Endothelial cell of umbilical vein (primary cell): ENCODE results near the gene AP1M1. TPM values are rescaled to one million over a fixed set of nuclear protein-coding genes. Genes with fewer than 3 reads are reported as not detected.
A peak's percentile ranks its signal among the peaks of the same experiment; 100 is the strongest.

Experiments
- BruUV-seq: library from RNA; stranded (reverse); fragments of 400-500 nt; replicated peaks from 2 replicates; lab custom pipeline; 2021; lab: Mats Ljungman, UMichigan
- CTCF ChIA-PET: fragments of 300-600, 350-600 bp; sonication (Branson Sonifier 250); formaldehyde crosslinking; loops from one replicate; lab custom pipeline; 2021; ENCODE audit warnings: antibody characterized with exemption, inconsistent platforms; lab: Charles Lee
- POLR2A ChIA-PET: fragments of 300-600, 350-600 bp; sonication (Branson Sonifier 250); formaldehyde crosslinking; loops from one replicate; lab custom pipeline; 2021; ENCODE audit warnings: antibody characterized with exemption, inconsistent platforms; lab: Charles Lee
- DNase-seq: peaks from one replicate; pipeline ENCODE4 v3.0.0-alpha.2; 2011; ENCODE audit warnings: low read depth, low spot score
- FAIRE-seq: peaks from 2 replicates; lab custom pipeline; 2011; peaks lifted over from hg19 to GRCh38; lab: Jason Lieb, UNC
- H2AFZ ChIP-seq: 2 replicates; pipeline ENCODE4 v1.6.0; 2012; ENCODE audit warnings: low read depth, low read length, control low read depth, inconsistent platforms
- H3K27ac ChIP-seq: 2 replicates; pipeline ENCODE4 v1.5.1; 2011; ENCODE audit warnings: low read depth, mild to moderate bottlenecking, control low read depth, low read length, moderate library complexity; ENCODE audit not compliant: insufficient read depth
- H3K27me3 ChIP-seq, 2 experiments: 2 replicates each; pipeline versions ENCODE4 v1.6.0 to v1.6.1; 2011; ENCODE audit warnings: low read length in 2 of 2, mixed read lengths in 1 of 2; ENCODE audit not compliant: control insufficient read depth in 2 of 2, insufficient read depth in 2 of 2
- H3K36me3 ChIP-seq, 2 experiments: 2 replicates in 1 of 2; 3 replicates in 1 of 2; pipeline ENCODE4 v1.5.1; 2011; ENCODE audit warnings: low read length in 2 of 2, mild to moderate bottlenecking in 1 of 2, moderate library complexity in 1 of 2; ENCODE audit not compliant: control insufficient read depth in 2 of 2, insufficient read depth in 2 of 2; ENCODE audit errors: extremely low read depth in 1 of 2
- H3K4me1 ChIP-seq: 3 replicates; pipeline ENCODE4 v1.5.1; 2011; ENCODE audit warnings: mild to moderate bottlenecking, low read length; ENCODE audit not compliant: control insufficient read depth, insufficient read depth; ENCODE audit errors: extremely low read depth
- H3K4me2 ChIP-seq: 2 replicates; pipeline ENCODE4 v1.6.1; 2011; ENCODE audit warnings: low read length, control low read depth, mixed read lengths; ENCODE audit not compliant: insufficient read depth
- H3K4me3 ChIP-seq, 3 experiments: fragments of 200-600 bp in 1 of 3; sonication (generic), shearing (Covaris generic) in 1 of 3; replicated peaks in 1 of 3; 2 replicates each; pipeline ENCODE4 v1.5.1; 2011 to 2016; ENCODE audit warnings: control low read depth in 3 of 3, low read length in 3 of 3, mild to moderate bottlenecking in 2 of 3, inconsistent platforms in 1 of 3, low read depth in 1 of 3, moderate library complexity in 1 of 3; ENCODE audit not compliant: insufficient read depth in 1 of 3
- H3K79me2 ChIP-seq: 2 replicates; pipeline ENCODE4 v1.6.0; 2012; ENCODE audit warnings: low read length, inconsistent platforms; ENCODE audit not compliant: control insufficient read depth, insufficient read depth
- H3K9ac ChIP-seq: replicated peaks from 2 replicates; pipeline ENCODE3; 2011; ENCODE audit warnings: low read length, control low read depth; ENCODE audit not compliant: insufficient read depth; ENCODE audit errors: extremely low read depth
- H3K9me1 ChIP-seq: replicated peaks from 3 replicates; pipeline ENCODE4 v1.6.0; 2011; ENCODE audit warnings: mild to moderate bottlenecking, low read length; ENCODE audit not compliant: control insufficient read depth, insufficient read depth; ENCODE audit errors: extremely low read depth
- H3K9me3 ChIP-seq: replicated peaks from 2 replicates; pipeline ENCODE4 v1.5.1; 2012; ENCODE audit warnings: low read length, inconsistent platforms; ENCODE audit not compliant: control insufficient read depth, insufficient read depth
- H4K20me1 ChIP-seq: replicated peaks from 2 replicates; pipeline ENCODE3; 2011; ENCODE audit warnings: mild to moderate bottlenecking, low read length; ENCODE audit not compliant: control insufficient read depth, insufficient read depth; ENCODE audit errors: extremely low read depth
- CTCF ChIP-seq, 2 donors: IDR thresholded peaks; 1 replicate in 1 of 2; 2 replicates in 1 of 2; pipeline ENCODE4 v1.5.1; 2011; ENCODE audit warnings: low read length in 2 of 2, mild to moderate bottlenecking in 2 of 2, moderate library complexity in 2 of 2, control low read depth in 1 of 2, inconsistent platforms in 1 of 2, low read depth in 1 of 2; ENCODE audit not compliant: insufficient read depth in 1 of 2; ENCODE audit errors: extremely low read depth in 1 of 2
- EZH2 ChIP-seq: IDR thresholded peaks from 2 replicates; pipeline ENCODE4 v1.6.1; 2012; ENCODE audit warnings: borderline replicate concordance, low read depth, mild to moderate bottlenecking, moderate library complexity, low read length, inconsistent platforms; ENCODE audit not compliant: severe bottlenecking
- FOS ChIP-seq: IDR thresholded peaks from 2 replicates; pipeline ENCODE4 v1.6.1; 2011; ENCODE audit warnings: mild to moderate bottlenecking, low read length, moderate library complexity, borderline replicate concordance; ENCODE audit not compliant: insufficient read depth
- GATA2 ChIP-seq: IDR thresholded peaks from 2 replicates; pipeline ENCODE4 v1.7.0; 2011; ENCODE audit warnings: low read depth, mild to moderate bottlenecking, moderate library complexity, mixed read lengths, low read length; ENCODE audit not compliant: insufficient read length, insufficient read depth
- JUN ChIP-seq: IDR thresholded peaks from 2 replicates; pipeline ENCODE4 v1.6.1; 2011; ENCODE audit warnings: borderline replicate concordance, low read depth; ENCODE audit not compliant: insufficient read length, insufficient read depth
- MAX ChIP-seq: IDR thresholded peaks from 2 replicates; pipeline ENCODE4 v1.6.1; 2011; ENCODE audit not compliant: insufficient read depth, insufficient read length
- MYC ChIP-seq: IDR thresholded peaks from one replicate; pipeline ENCODE4 v1.6.1; 2011; ENCODE audit warnings: mild to moderate bottlenecking, low read depth, low read length
- POLR2A ChIP-seq: IDR thresholded peaks from 2 replicates; pipeline ENCODE4 v1.6.1; 2012; ENCODE audit warnings: low read depth, mild to moderate bottlenecking, control low read depth, low read length
- POLR2AphosphoS5 ChIP-seq: IDR thresholded peaks from 2 replicates; pipeline ENCODE4 v1.6.1; 2012; ENCODE audit warnings: low read depth, mild to moderate bottlenecking, control low read depth, low read length, moderate library complexity; ENCODE audit not compliant: insufficient read depth
- dilution Hi-C: fragments of 300-500 bp; cut with MboI; formaldehyde crosslinking; loops from one replicate; pipeline ENCODE4 v1.15.0; 2019; ENCODE audit warnings: low sequenced_read_pairs; ENCODE audit not compliant: extremely low pct_ligation_motif_present
- intact Hi-C: fragments of 100-400 bp; cut with micrococcal nuclease; formaldehyde crosslinking; loops from one replicate; pipeline ENCODE4 v1.10.0; 2022
- polyA plus RNA-seq, 4 experiments: library from polyadenylated mRNA; depleted of rRNA in 3 of 4; stranded (reverse) in 3 of 4; unstranded in 1 of 4; fragments of >200 nt; gene quantifications; 2 replicates each; pipeline versions ENCODE4 v1.2.1 to v1.2.3, GENCODE V29; 2011 to 2012; ENCODE audit warnings: missing spikeins in 1 of 4
- total RNA-seq: library from RNA; stranded (reverse); gene quantifications from 2 replicates; pipeline ENCODE4 v1.2.3, GENCODE V29; 2021

The AP1M1 gene
- total and polyA plus RNA-seq, 2 donors (not counting 3 experiments of a cell fraction or from before 2014, with no cell fraction given), result 99.3 to 129 TPM

DNA sequence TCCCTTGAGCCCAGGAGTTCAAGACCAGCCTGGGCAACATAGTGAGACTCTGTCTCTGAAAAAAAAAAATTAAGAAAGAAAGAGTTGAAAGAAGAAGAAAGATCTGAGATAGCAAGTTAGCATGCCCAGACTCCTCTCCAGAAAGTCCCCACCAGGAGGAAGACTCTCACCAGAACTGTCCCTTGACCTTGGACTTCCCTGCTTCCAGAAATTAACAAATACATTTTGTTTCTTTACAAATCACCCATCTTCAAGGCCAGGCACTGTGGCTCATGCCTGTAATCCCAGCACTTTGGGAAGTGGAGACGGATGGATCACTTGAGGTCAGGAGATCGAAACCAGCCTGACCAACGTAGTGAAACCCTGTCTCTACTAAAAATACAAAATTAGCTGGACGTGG lies 82.6 kb downstream of the AP1M1 start:
- H3K27me3 ChIP-seq, result no peaks in the 10 kb centered on the region
- ChIA-PET CTCF (no interaction called here), POLR2A (no interaction called here)
- H3K9ac ChIP-seq, result no peak overlapping the region
- H3K4me1 ChIP-seq, result peaks cover 28% of the 10 kb centered on the region
- H3K9me3 ChIP-seq, result no peaks in the 10 kb centered on the region
- no peak for FAIRE-seq
- peak overlapping the region; percentile 83 for H3K27ac ChIP-seq
- H2AFZ ChIP-seq, result no peak overlapping the region
- dilution Hi-C loops (no loop called here), intact Hi-C loops (loop anchor here (5.0 kb wide), 2 partner anchors 33 to 203 kb away; partner anchors contain the start of gene TPM4)
- TF ChIP-seq EZH2 (no peak), GATA2 (no peak), CTCF (IDR thresholded peaks at IDR 0.05; ENCODE audit: extremely low read depth in 1 of 2, insufficient read depth in 1 of 2, low read depth in 1 of 2, low read length in 2 of 2) (no peak), POLR2A (no peak), MYC (no peak), POLR2AphosphoS5 (no peak), MAX (no peak), JUN (no peak), FOS (no peak)
- no TSS peak for BruUV-seq
- no peaks in the 10 kb centered on the region for H4K20me1 ChIP-seq
- H3K36me3 ChIP-seq, result no peaks in the 10 kb centered on the region
- DNase-seq, result no peak
- H3K4me2 ChIP-seq, result no peak overlapping the region
- no peaks in the 10 kb centered on the region for H3K79me2 ChIP-seq
- H3K4me3 ChIP-seq, result no peak overlapping the region
- no peaks in the 10 kb centered on the region for H3K9me1 ChIP-seq
